HG03575 (cell line): ENCODE measurements around the gene MTMR3.
"Not testable (repeated sequence)": the region's sequence is repeated elsewhere in the genome, so short reads cannot be mapped to it uniquely, and the experiment has no call there.

Experiments used
- ATAC-seq: cut with Tn5 transposase; IDR thresholded peaks from one replicate; pipeline ENCODE4 v1.9.1; 2021; ENCODE audit not compliant: unreplicated experiment, insufficient number of reproducible peaks, low FRiP score; ENCODE audit errors: extremely low read depth

The MTMR3 gene

DNA sequence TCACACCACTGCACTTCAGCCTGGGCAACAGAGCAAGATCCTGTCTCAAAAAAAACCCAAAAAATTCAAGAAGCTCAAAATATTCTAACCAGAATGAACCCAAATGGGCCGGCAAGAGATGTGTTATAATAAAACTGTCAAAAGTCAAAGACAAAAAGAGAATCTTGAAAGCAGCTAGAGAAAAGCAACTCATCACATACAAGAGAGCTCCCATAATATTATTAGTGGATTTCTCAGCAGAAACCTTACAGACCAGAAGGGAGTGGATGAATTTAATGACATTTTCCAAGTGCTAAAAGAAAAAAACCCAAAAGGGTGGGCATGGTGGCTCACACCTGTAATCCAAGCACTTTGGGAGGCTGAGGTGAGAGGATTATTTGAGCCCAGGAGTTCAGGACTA is 174.4 kb downstream of the MTMR3 start:
- no peak for ATAC-seq

DNA sequence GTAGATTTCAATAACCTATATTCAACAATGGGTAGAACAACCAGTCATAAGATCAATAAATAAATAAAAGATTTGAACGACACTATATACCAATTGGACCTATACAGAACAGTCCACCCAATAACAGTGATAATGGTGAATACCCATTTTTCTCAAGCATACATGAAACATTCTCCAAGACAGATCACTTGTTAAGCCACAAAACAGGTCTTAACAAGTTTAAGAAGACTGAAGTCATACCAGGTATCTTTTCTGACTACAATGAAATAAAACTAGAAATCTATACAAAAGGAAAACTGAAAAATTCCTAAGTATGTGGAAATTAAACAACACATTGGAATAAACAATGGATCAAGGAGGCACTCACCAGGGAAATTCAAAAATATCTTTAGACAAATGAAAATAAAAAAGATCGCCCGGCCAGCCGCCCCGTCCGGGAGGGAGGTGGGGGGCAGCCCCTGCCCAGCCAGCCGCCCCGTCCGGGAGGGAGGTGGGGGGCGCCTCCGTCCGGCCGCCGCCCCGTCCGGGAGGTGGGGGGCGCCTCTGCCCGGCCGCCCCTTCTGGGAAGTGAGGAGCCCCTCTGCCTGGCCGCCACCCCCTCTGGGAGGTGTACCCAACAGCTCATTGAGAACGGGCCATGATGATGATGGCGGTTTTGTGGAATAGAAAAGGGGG is 176.5 kb downstream of the MTMR3 start:
- ATAC-seq, result not testable (repeated sequence)

DNA sequence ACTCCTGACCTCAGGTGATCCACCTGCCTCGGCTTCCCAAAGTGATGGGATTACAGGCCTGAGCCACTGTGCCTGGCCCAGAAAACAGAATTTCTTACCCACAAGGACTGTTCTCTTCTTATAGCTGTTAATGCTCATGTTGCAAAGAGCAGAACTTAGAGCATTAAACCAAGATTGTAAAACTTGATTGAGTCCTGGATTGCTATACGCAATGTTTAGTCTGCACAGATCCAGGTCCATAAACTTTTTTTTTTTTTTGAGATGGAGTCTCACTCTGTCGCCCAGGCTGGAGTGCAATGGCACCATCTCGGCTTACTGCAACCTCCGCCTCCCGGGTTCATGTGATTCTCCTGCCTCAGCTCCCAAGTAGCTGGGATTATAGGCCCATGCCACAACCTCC is 178.1 kb downstream of the MTMR3 start:
- ATAC-seq, result not testable (repeated sequence)

DNA sequence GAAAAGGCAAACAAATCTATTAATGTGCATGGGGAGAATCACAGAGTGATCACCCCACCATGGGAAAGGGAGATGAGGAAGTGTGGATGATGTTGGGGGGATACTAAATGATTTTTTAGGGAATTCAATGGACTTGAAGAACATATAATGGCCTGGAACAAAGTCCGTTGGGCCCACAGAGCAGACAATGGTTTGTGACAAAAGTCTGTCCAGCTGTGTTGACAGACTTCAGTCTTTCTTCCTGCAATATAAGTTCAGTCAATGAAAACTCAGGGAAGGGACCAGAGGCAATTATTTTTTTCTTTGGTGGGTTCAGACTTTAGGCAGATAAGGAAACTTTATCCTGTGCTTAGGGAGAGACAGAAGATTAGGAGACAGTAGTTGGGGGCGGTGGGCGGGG is 179.3 kb downstream of the MTMR3 start:
- ATAC-seq, result no peak

DNA sequence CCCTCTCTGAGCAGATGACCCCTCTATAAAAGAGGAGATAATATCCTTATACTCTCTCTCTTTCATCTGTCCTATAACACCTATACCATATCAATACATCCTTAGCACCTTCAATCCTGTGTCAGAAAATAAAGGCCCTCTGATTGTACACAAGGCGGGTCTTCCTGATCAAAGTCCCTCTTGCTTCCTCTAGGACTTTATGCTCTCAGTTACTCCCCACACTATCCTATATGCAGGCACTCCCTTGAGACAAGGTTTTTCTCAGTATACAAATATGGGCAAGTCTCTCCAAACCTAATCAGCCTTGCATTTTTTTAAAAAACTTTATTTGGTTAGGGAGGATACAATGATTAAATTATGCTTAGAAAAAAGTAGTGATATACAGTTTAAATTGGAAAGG is 180.0 kb downstream of the MTMR3 start:
- no peak for ATAC-seq

DNA sequence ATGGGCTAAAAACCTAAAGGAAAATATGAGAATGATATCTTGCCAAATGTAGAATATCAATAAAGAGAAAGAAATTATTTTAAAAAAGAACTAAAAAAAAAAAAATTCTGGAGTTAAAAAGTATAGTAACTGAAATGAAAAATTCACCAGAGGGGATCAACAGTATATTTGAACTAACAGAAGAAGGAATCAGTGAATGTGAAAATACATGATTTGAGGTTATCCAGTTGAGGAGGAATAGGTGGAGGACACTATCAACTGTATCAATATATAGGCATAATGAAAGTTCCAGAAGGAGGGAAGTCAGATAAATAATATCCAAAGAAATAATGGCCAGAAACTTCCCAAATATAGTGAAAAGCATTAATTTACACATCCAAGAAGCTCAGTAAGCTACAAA is 181.2 kb downstream of the MTMR3 start:
- no peak for ATAC-seq

DNA sequence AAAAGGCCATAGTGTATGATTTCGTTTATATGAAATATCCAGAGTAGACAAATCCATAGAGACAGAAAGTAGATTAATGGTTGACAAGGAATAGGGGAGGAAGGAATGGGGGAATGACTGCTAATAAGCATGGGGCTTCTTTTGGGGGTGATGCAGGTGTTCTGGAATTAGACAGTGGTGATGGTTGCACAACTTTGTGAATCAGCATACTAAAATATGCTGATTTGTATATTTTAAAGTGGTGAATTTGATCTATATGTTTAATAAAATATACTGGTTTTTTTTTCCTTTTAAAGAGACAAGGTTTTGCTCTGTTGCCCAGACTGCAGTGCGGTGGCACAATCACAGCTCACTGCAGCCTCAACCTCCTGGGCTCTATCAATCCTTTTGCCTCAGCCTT is 190.8 kb downstream of the MTMR3 start:
- no peak for ATAC-seq

DNA sequence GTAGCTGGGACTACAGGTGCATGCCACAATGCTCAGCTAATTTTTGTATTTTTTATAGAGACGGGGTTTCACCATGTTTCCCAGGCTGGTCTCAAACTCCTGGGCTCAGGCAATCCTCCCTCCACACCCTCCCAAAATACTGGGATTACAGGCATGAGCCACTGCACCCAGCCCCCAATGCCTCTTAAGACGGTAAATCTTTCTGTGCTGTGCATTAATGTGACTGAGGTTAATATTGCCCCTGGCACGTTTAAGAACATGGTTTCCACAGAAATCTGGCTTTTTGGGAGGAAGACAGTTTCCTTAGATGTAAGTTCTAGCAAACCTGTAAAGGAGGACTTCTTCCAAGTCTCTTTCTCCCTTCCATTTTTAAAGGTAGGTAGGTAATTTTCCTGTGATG is 191.2 kb downstream of the MTMR3 start:
- no peak for ATAC-seq

DNA sequence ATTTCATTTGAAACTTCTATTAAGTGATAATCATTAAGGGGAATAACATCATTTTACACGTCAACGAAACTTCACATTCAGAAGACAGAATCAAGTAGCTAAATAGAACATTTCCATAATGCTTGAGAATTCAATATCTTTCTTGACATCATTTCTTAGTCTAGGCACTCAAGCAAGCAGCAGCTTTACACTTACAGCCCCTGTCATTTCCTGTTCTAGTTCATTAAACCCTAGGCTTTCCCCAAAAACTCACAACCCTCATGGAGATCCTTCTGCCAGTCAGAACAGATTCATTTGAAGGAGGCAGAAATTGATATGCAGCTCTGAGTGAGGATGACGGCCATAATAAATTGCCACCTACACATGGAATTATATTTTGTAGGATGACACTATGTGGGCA is 192.0 kb downstream of the MTMR3 start:
- ATAC-seq, result no peak

DNA sequence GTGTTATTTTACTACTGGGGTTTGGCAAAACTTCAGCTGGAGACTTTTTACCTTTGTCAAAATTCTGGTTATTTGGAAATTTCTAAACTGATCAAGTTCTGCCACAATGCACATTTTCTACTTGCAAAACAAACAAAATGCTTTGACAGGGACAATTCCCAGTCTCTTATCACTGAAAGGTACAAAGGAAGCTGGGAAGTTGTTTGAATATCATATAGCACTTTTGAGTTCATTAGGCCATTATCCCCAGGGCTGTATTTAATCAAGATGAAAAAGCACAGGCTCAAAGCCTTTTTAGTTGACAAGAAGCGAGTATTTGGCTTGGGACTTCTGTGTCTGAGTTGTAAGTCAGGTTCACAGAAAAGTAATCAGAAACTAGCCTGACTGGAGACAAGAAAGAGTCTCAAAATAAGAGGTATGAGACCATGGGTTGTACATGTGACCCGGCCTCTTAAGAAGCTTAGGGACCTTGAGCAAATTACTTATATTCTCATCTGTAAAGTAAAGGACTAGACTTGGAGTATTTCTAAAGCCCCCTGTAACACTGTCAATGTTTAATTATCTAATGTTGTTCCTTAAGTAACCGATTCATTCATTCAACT is 194.4 kb downstream of the MTMR3 start:
- no peak for ATAC-seq

DNA sequence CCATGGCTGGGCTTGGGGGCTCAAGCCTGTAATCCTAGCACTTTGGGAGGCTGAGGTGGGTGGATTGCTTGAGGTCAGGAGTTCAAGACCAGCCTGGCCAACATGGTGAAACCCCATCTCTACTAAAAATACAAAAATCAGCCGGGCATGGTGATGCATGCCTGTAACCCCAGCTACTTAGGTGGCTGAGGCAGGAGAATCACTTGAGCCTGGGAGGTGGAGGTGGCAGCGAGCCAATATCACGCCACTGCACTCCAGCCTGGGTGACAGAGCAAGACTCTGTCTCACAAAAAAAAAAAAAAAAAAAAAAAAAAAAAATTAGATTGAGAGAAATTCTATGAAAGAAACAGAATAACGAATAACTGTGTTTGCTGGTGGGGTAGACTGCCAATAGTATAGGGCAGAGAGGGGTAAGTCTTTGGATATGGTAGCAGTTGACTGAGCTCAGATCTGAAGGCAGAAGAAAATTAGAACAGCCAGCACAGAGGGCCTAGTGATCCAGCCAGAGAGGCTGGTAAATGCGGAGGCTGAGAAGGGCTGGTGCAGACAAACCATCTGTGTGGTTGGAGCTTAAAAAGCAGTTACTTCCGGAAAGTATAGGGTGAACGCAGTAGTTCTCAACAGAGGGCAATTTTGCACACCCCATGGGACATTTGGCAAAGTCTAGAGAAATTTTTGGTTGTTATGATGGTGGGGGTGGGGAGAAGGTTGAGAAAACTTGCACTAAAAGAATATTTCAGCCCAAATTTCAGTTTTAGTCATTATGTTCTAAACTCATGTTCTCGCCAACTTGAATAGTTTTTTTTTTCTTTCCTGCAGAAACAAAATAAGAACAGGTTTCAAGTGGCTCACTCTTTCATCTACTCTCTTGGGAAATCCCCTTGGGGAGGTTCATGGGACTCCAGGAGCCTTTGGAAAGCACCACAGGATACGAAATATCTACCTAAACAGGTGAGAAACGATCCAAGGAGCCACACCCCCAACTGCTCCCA is 195.6 kb downstream of the MTMR3 start:
- ATAC-seq, result no peak

DNA sequence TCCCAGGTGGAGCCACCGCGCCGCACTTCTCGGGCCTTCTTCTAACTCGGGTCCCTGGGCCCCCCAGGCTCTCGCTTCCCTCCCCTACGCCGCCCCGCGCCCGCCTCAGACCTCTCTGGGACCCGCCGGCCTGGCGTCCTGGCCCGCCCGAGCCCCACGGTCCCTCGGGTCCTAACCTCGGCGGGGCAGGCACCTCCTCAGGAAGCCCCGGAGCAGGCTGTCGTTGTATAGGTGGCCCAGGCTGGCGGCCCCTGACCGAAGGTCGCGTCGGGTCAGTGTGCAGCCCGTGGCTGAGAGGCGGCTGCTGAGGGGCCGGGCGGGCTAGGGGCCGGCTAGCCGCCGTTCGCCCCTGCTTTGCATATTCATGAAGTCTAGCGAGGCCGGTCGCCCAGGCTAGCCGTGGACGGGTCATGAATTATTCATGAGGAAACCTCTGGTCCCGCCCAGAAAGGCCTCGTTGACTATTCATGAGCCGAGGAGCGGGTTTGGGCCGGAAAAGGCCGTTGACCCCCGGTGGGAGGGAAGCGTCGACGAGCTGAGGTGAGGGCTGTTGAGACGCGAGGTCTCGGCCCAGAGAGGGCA is 197.1 kb downstream of the MTMR3 start, which contains the start of gene HORMAD2:
Gene HORMAD2, plus strand, starts transcription at position 513 of the 582 bp plus-strand sequence. CDS start 13,489 bp downstream, outside the sequence.
- ATAC-seq, result no peak
